Thyroid gland (tissue), 4 donors: ENCODE results near the gene VRK1.

ENCODE experiments used
- POLR2A ChIP-seq, 2 donors: fragments of 450-650 bp; IDR thresholded peaks; one replicate each; pipeline ENCODE4 v1.6.1; 2017; ENCODE audit warnings: antibody characterized with exemption in 2 of 2, mild to moderate bottlenecking in 2 of 2, moderate library complexity in 1 of 2
- TF ChIP-seq, protein P1 (sequence below), 6 experiments: fragments of 200-600 bp in 3 of 6; fragments of 450-650 bp in 3 of 6; sonication (generic) in 3 of 6; IDR thresholded peaks; one replicate each; pipeline ENCODE4 v1.5.1; 2016 to 2019; ENCODE audit warnings: antibody characterized with exemption in 6 of 6, mild to moderate bottlenecking in 2 of 6, inconsistent platforms in 1 of 6, moderate library complexity in 1 of 6

DNA sequence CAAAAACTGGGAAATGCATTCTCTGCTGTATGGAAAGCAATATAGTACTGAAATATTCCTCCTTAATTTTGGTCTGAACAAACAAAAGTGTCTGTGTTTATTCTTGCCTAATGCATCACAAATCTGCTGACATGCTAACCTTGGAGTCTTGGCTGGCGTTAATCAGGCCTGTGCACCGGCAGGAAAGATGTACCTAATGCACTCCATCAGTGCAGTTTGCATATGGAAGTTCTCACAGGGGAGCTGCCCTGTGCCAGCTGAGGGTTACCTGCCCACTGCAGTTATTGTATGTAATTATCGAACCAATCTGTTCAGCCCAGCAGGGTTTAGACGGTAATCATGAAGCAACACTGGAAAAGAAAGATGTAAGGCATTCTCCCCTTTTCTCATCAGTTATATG lies 76.9 kb downstream of the VRK1 start:
- TF ChIP-seq, protein P1, sequence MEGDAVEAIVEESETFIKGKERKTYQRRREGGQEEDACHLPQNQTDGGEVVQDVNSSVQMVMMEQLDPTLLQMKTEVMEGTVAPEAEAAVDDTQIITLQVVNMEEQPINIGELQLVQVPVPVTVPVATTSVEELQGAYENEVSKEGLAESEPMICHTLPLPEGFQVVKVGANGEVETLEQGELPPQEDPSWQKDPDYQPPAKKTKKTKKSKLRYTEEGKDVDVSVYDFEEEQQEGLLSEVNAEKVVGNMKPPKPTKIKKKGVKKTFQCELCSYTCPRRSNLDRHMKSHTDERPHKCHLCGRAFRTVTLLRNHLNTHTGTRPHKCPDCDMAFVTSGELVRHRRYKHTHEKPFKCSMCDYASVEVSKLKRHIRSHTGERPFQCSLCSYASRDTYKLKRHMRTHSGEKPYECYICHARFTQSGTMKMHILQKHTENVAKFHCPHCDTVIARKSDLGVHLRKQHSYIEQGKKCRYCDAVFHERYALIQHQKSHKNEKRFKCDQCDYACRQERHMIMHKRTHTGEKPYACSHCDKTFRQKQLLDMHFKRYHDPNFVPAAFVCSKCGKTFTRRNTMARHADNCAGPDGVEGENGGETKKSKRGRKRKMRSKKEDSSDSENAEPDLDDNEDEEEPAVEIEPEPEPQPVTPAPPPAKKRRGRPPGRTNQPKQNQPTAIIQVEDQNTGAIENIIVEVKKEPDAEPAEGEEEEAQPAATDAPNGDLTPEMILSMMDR (IDR thresholded peaks at IDR 0.05), result no peak
- no peak for TF ChIP-seq POLR2A (IDR thresholded peaks at IDR 0.05)
